H9 (cell line): ENCODE data around the gene TBC1D2. TPM values are rescaled to one million over a fixed set of nuclear protein-coding genes. Genes with fewer than 3 reads are reported as not detected.
A peak's percentile ranks its signal among the peaks of the same experiment; 100 is the strongest.

Experiments
- DNase-seq: peaks from one replicate; pipeline ENCODE4 v3.0.0-alpha.2; 2017
- H2AFZ ChIP-seq: one replicate; pipeline ENCODE4 v1.6.1; 2013; ENCODE audit warnings: mild to moderate bottlenecking, low read length, control low read depth, moderate library complexity
- H2AK5ac ChIP-seq: 2 replicates; pipeline ENCODE4 v1.6.1; 2013; ENCODE audit warnings: low read length, control low read depth, mixed read lengths; ENCODE audit not compliant: insufficient read length
- H2BK120ac ChIP-seq: one replicate; pipeline ENCODE4 v1.6.1; 2013; ENCODE audit warnings: low read depth, mild to moderate bottlenecking, low read length, control low read depth, inconsistent platforms; ENCODE audit not compliant: poor library complexity, severe bottlenecking
- H2BK12ac ChIP-seq: 2 replicates; pipeline ENCODE4 v1.6.1; 2013; ENCODE audit warnings: low read length, control low read depth, mixed read lengths, low read depth; ENCODE audit not compliant: insufficient read length
- H2BK15ac ChIP-seq: 2 replicates; pipeline ENCODE4 v1.6.1; 2013; ENCODE audit warnings: low read depth, low read length, control low read depth
- H2BK20ac ChIP-seq: one replicate; pipeline ENCODE4 v1.6.1; 2013; ENCODE audit warnings: low read depth, mild to moderate bottlenecking, low read length, control low read depth, inconsistent platforms; ENCODE audit not compliant: poor library complexity, severe bottlenecking
- H2BK5ac ChIP-seq: 2 replicates; pipeline ENCODE4 v1.6.1; 2013; ENCODE audit warnings: low read length, control low read depth, mixed read lengths; ENCODE audit not compliant: insufficient read length
- H3K14ac ChIP-seq: 2 replicates; pipeline ENCODE4 v1.6.1; 2013; ENCODE audit warnings: low read length, control low read depth; ENCODE audit not compliant: insufficient read depth
- H3K18ac ChIP-seq: 2 replicates; pipeline ENCODE4 v1.6.1; 2013; ENCODE audit warnings: low read depth, mild to moderate bottlenecking, mixed read lengths, low read length, control low read depth; ENCODE audit not compliant: insufficient read length
- H3K23ac ChIP-seq: 2 replicates; pipeline ENCODE4 v1.6.1; 2013; ENCODE audit warnings: low read length, control low read depth, mixed read lengths, low read depth; ENCODE audit not compliant: insufficient read length
- H3K23me2 ChIP-seq: 2 replicates; pipeline ENCODE4 v1.6.1; 2013; ENCODE audit warnings: low read depth, mild to moderate bottlenecking, mixed read lengths, low read length, control low read depth; ENCODE audit not compliant: insufficient read length, poor library complexity, severe bottlenecking
- H3K27ac ChIP-seq: 2 replicates; pipeline ENCODE4 v1.5.1; 2013; ENCODE audit warnings: low read length, control low read depth, mixed read lengths, low read depth; ENCODE audit not compliant: insufficient read length
- H3K27me3 ChIP-seq: 2 replicates; pipeline ENCODE4 v1.6.1; 2013; ENCODE audit warnings: low read length, control low read depth, inconsistent platforms; ENCODE audit not compliant: insufficient read depth
- H3K4ac ChIP-seq: 2 replicates; pipeline ENCODE4 v1.6.1; 2013; ENCODE audit warnings: low read depth, mild to moderate bottlenecking, control low read depth, inconsistent platforms, low read length, moderate library complexity
- H3K4me1 ChIP-seq: 2 replicates; pipeline ENCODE4 v1.6.1; 2013; ENCODE audit warnings: low read length, control low read depth, inconsistent platforms; ENCODE audit not compliant: insufficient read depth
- H3K4me2 ChIP-seq: 2 replicates; pipeline ENCODE4 v1.6.1; 2013; ENCODE audit warnings: low read length, control low read depth, mixed read lengths; ENCODE audit not compliant: insufficient read length, insufficient read depth
- H3K56ac ChIP-seq: 2 replicates; pipeline ENCODE4 v1.6.1; 2013; ENCODE audit warnings: low read depth, mild to moderate bottlenecking, mixed read lengths, low read length, control low read depth; ENCODE audit not compliant: insufficient read length
- H3K79me1 ChIP-seq: 2 replicates; pipeline ENCODE4 v1.6.1; 2013; ENCODE audit warnings: low read depth, mild to moderate bottlenecking, moderate library complexity, low read length, control low read depth, inconsistent platforms; ENCODE audit not compliant: insufficient read depth, poor library complexity, severe bottlenecking
- H3K79me2 ChIP-seq: 2 replicates; pipeline ENCODE4 v1.6.1; 2013; ENCODE audit warnings: low read length, control low read depth, inconsistent platforms; ENCODE audit not compliant: insufficient read depth
- H3K9ac ChIP-seq: 2 replicates; pipeline ENCODE4 v1.6.1; 2013; ENCODE audit warnings: low read length, control low read depth, mixed read lengths; ENCODE audit not compliant: insufficient read length; ENCODE audit errors: extremely low read depth
- H3K9me3 ChIP-seq: one replicate; pipeline ENCODE4 v1.6.1; 2013; ENCODE audit warnings: low read depth, low read length, inconsistent platforms; ENCODE audit not compliant: control insufficient read depth
- H3T11ph ChIP-seq: one replicate; pipeline ENCODE4 v1.6.1; 2013; ENCODE audit warnings: mild to moderate bottlenecking, low read length, control low read depth, inconsistent platforms
- H4K20me1 ChIP-seq: one replicate; pipeline ENCODE4 v1.6.1; 2013; ENCODE audit not compliant: control insufficient read depth, insufficient read length, insufficient read depth
- H4K5ac ChIP-seq: 2 replicates; pipeline ENCODE4 v1.6.1; 2013; ENCODE audit warnings: low read depth, mild to moderate bottlenecking, mixed read lengths, low read length, control low read depth; ENCODE audit not compliant: insufficient read length
- H4K8ac ChIP-seq: replicated peaks from 2 replicates; pipeline ENCODE4 v1.6.1; 2013; ENCODE audit warnings: low read length, control low read depth, mixed read lengths, low read depth; ENCODE audit not compliant: insufficient read length
- H4K91ac ChIP-seq: 2 replicates; pipeline ENCODE4 v1.6.1; 2013; ENCODE audit warnings: low read depth, mild to moderate bottlenecking, moderate library complexity, mixed read lengths, low read length, control low read depth; ENCODE audit not compliant: insufficient read length
- H3K27ac Mint-ChIP-seq, 3 experiments: 2 replicates in 2 of 3; 3 replicates in 1 of 3; pipeline ENCODE4 v1.8.0; 2020 to 2021; ENCODE audit warnings: mixed read lengths in 3 of 3, mild to moderate bottlenecking in 1 of 3, moderate library complexity in 1 of 3
- H3K27me3 Mint-ChIP-seq: 2 replicates; pipeline ENCODE4 v1.8.0; 2021; ENCODE audit warnings: low read depth, mild to moderate bottlenecking, moderate library complexity, mixed read lengths
- H3K36me3 Mint-ChIP-seq, 3 experiments: 2 replicates in 2 of 3; 3 replicates in 1 of 3; pipeline ENCODE4 v1.8.0; 2020 to 2021; ENCODE audit warnings: low read depth in 3 of 3, mixed read lengths in 3 of 3; ENCODE audit not compliant: insufficient read depth in 1 of 3
- H3K4me1 Mint-ChIP-seq, 2 experiments: 2 replicates each; pipeline ENCODE4 v1.8.0; 2020; ENCODE audit warnings: mixed read lengths in 2 of 2
- H3K4me3 Mint-ChIP-seq, 2 experiments: 2 replicates in 1 of 2; 3 replicates in 1 of 2; pipeline ENCODE4 v1.8.0; 2020 to 2021; ENCODE audit warnings: mild to moderate bottlenecking in 2 of 2, mixed read lengths in 2 of 2, moderate library complexity in 1 of 2
- H3K9me3 Mint-ChIP-seq, 2 experiments: 2 replicates in 1 of 2; 3 replicates in 1 of 2; pipeline ENCODE4 v1.8.0; 2020; ENCODE audit warnings: mild to moderate bottlenecking in 2 of 2, mixed read lengths in 2 of 2, moderate library complexity in 1 of 2
- WGBS: extraction: QIAGEN DNeasy Blood & Tissue Kit; methylation state at CpG from one replicate; pipeline ENCODE4 v1.1.7; 2013; ENCODE audit warnings: missing lambda C conversion rate, low lambda C conversion rate, mixed read lengths; ENCODE audit not compliant: insufficient read length; ENCODE audit errors: extremely low coverage; 5-methylcytosine and 5-hydroxymethylcytosine counted together
- total RNA-seq: library from RNA; stranded (reverse); gene quantifications from 2 replicates; pipeline ENCODE4 v1.2.1, GENCODE V29; 2021
- TF ChIP-seq, protein P1 (sequence below): fragments of 200-600 bp; sonication (generic); conservative IDR thresholded peaks from 3 replicates; pipeline ENCODE4 v1.8.0; 2021; ENCODE audit warnings: antibody characterized with exemption, mild to moderate bottlenecking

Gene TBC1D2
- total RNA-seq, 1 experiment from 2014 or later: 2.9 TPM

DNA sequence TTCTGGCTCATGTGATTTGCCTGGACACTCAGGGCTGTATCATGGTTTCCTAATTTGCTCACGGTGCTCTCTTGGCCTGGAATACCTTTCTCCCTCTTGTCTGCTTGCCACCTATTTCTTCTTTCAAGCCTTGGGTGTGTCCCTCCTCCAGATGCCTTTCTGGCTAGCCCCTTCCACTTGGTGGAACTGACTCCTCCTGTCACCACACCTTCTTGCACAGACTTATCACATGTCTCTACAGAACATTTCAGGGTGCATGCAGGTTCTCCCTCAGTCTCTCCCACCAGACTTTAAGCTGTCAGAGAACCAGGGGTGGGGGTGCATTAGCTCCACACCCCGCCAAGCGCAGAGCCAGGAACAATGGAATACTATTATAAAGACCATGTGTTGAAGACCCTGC lies 1.9 kb downstream of the TBC1D2 start:
- Histone ChIP-seq H2BK15ac (no peak overlapping the region), H4K91ac (no peak overlapping the region), H2AK5ac (no peak overlapping the region), H3K4me2 (no peak overlapping the region), H4K5ac (no peak overlapping the region), H2BK120ac (no peak overlapping the region), H3K27me3 (no peaks in the 10 kb centered on the region), H3K14ac (no peak overlapping the region), H3K79me1 (no peaks in the 10 kb centered on the region), H4K20me1 (peaks cover 3% of the 10 kb centered on the region), H3K9ac (no peak overlapping the region), H4K8ac (no peak overlapping the region), H3T11ph (no peak overlapping the region), H2BK20ac (no peak overlapping the region), H3K27ac (no peak overlapping the region), H2BK12ac (no peak overlapping the region), H2BK5ac (no peak overlapping the region), H3K4ac (no peak overlapping the region), H3K9me3 (no peaks in the 10 kb centered on the region), H3K56ac (no peak overlapping the region), H3K79me2 (peaks cover 2% of the 10 kb centered on the region; the same call in 1 of the 2 replicates), H3K23me2 (peaks cover 8% of the 10 kb centered on the region), H2AFZ (no peak overlapping the region), H3K23ac (no peak overlapping the region), H3K4me1 (peaks cover 3% of the 10 kb centered on the region), H3K18ac (no peak overlapping the region)
- Mint-ChIP-seq H3K9me3 (no peaks in the 10 kb centered on the region), H3K4me1 (peaks cover 30 to 35% of the 10 kb centered on the region in 2 experiments), H3K4me3 (peak overlapping the region in 1 of 2 experiments; percentile 85; a peak in 1 of 5 replicates), H3K27me3 (peaks cover 4% of the 10 kb centered on the region), H3K27ac (no peak overlapping the region), H3K36me3 (peaks cover 0 to 8% (median 0%) of the 10 kb centered on the region in 3 experiments; a peak in 3 of 7 replicates)
- TF ChIP-seq, protein P1, sequence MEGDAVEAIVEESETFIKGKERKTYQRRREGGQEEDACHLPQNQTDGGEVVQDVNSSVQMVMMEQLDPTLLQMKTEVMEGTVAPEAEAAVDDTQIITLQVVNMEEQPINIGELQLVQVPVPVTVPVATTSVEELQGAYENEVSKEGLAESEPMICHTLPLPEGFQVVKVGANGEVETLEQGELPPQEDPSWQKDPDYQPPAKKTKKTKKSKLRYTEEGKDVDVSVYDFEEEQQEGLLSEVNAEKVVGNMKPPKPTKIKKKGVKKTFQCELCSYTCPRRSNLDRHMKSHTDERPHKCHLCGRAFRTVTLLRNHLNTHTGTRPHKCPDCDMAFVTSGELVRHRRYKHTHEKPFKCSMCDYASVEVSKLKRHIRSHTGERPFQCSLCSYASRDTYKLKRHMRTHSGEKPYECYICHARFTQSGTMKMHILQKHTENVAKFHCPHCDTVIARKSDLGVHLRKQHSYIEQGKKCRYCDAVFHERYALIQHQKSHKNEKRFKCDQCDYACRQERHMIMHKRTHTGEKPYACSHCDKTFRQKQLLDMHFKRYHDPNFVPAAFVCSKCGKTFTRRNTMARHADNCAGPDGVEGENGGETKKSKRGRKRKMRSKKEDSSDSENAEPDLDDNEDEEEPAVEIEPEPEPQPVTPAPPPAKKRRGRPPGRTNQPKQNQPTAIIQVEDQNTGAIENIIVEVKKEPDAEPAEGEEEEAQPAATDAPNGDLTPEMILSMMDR: no peak
- no peak for DNase-seq
- WGBS: no CpG with 5 or more reads among the region's 3 CpGs
